ENCODE measurements around the gene MIR17HG.

- no peak for TF ChIP-seq POLR2A (IDR thresholded peaks at IDR 0.05)
- no peak for TF ChIP-seq CTCF (IDR thresholded peaks at IDR 0.05 in 4 of 5, conservative IDR thresholded peaks at IDR 0.05 in 1 of 5)
Measured at GRCh38 chr13:91356919-91357612, 9.6 kb downstream of the MIR17HG start.
